Esophagus (tissue), 2 donors: Measurements from ENCODE around the gene NOL11. TPM values are rescaled to one million over a fixed set of nuclear protein-coding genes. Genes with fewer than 3 reads are reported as not detected.

Experiments used
- H3K27ac ChIP-seq, 2 donors: one replicate each; pipeline ENCODE4 v1.5.1; 2013; ENCODE audit warnings: low read depth in 2 of 2, mild to moderate bottlenecking in 2 of 2, inconsistent platforms in 1 of 2, low read length in 1 of 2, moderate library complexity in 1 of 2
- H3K27me3 ChIP-seq, 2 donors: one replicate each; pipeline ENCODE4 v1.6.1; 2013; ENCODE audit warnings: low read length in 2 of 2, control low read depth in 1 of 2, mild to moderate bottlenecking in 1 of 2; ENCODE audit not compliant: insufficient read depth in 2 of 2, control insufficient read depth in 1 of 2
- H3K36me3 ChIP-seq, 2 donors: one replicate each; pipeline ENCODE4 v1.6.1; 2013; ENCODE audit warnings: low read length in 1 of 2; ENCODE audit not compliant: control insufficient read depth in 2 of 2, insufficient read depth in 2 of 2
- H3K4me1 ChIP-seq, 2 donors: one replicate each; pipeline ENCODE4 v1.6.1; 2013; ENCODE audit warnings: low read length in 1 of 2; ENCODE audit not compliant: control insufficient read depth in 2 of 2, insufficient read depth in 2 of 2
- H3K4me3 ChIP-seq, 2 donors: one replicate each; pipeline ENCODE4 v1.5.1; 2013; ENCODE audit warnings: low read length in 2 of 2, mild to moderate bottlenecking in 2 of 2, low read depth in 1 of 2, moderate library complexity in 1 of 2
- H3K9me3 ChIP-seq, 2 donors: one replicate each; pipeline ENCODE4 v1.6.1; 2013; ENCODE audit warnings: mild to moderate bottlenecking in 2 of 2, low read depth in 1 of 2, low read length in 1 of 2, moderate library complexity in 1 of 2; ENCODE audit not compliant: control insufficient read depth in 2 of 2, insufficient read depth in 1 of 2
- WGBS, 2 donors: extraction: QIAGEN DNeasy Blood & Tissue Kit; methylation state at CpG; one replicate each; pipeline ENCODE4 v1.1.7; 2013; 5-methylcytosine and 5-hydroxymethylcytosine counted together
- polyA plus RNA-seq, 2 donors: library from polyadenylated mRNA; stranded (reverse); fragments of 200-250 nt; gene quantifications; one replicate each; pipeline ENCODE4 v1.2.3, GENCODE V29; 2013
- donor health status: healthy with polysubstance abuse.
- donor health status: Bipolar disorder and iron deficiency.

Gene NOL11
- polyA plus RNA-seq, 2 donors: 23.0 to 25.4 TPM

GRCh38 chr17:67682196-67682595 is 35.5 kb upstream of the NOL11 start:
- Histone ChIP-seq H3K27ac (no peak overlapping the region), H3K9me3 (no peaks in the 10 kb centered on the region), H3K4me1 (no peaks in the 10 kb centered on the region), H3K4me3 (no peak overlapping the region), H3K36me3 (peaks cover 0 to 2% of the 10 kb centered on the region in 2 donors), H3K27me3 (no peaks in the 10 kb centered on the region)
- WGBS, 2 donors: 56 to 63% methylated on average over 2 of the region's 2 CpGs

- Histone ChIP-seq H3K9me3 (no peaks in the 10 kb centered on the region), H3K4me1 (no peaks in the 10 kb centered on the region), H3K36me3 (peaks cover 2 to 3% of the 10 kb centered on the region in 2 donors), H3K27ac (no peak overlapping the region), H3K27me3 (no peaks in the 10 kb centered on the region), H3K4me3 (no peak overlapping the region)
- WGBS, 2 donors: 93 to 96% methylated on average over 3 of the region's 3 CpGs
Measured at GRCh38 chr17:67685351-67685750, 32.4 kb upstream of the NOL11 start.

- Histone ChIP-seq H3K4me3 (no peak overlapping the region), H3K27ac (no peak overlapping the region), H3K36me3 (peaks cover 2 to 3% of the 10 kb centered on the region in 2 donors), H3K27me3 (no peaks in the 10 kb centered on the region), H3K4me1 (no peaks in the 10 kb centered on the region), H3K9me3 (no peaks in the 10 kb centered on the region)
- WGBS, 2 donors: 81 to 87% methylated on average over 2 of the region's 2 CpGs
Measured at GRCh38 chr17:67686241-67686640, 31.5 kb upstream of the NOL11 start.

GRCh38 chr17:67687511-67687910 is 30.2 kb upstream of the NOL11 start:
- no peak overlapping the region for H3K27ac ChIP-seq
- H3K27me3 ChIP-seq: no peaks in the 10 kb centered on the region
- no peaks in the 10 kb centered on the region for H3K4me1 ChIP-seq
- WGBS, 2 donors: 84 to 86% methylated on average over 2 of the region's 2 CpGs
- no peak overlapping the region for H3K4me3 ChIP-seq
- peaks cover 2 to 4% of the 10 kb centered on the region in 2 donors for H3K36me3 ChIP-seq
- H3K9me3 ChIP-seq: no peaks in the 10 kb centered on the region

- Histone ChIP-seq H3K9me3 (no peaks in the 10 kb centered on the region), H3K36me3 (peaks cover 2 to 6% of the 10 kb centered on the region in 2 donors), H3K27me3 (no peaks in the 10 kb centered on the region), H3K27ac (no peak overlapping the region), H3K4me1 (no peaks in the 10 kb centered on the region), H3K4me3 (no peak overlapping the region)
- WGBS, 2 donors: 44 to 46% methylated on average over 2 of the region's 2 CpGs
Measured at GRCh38 chr17:67689534-67690177, 28.1 kb upstream of the NOL11 start.

- H3K9me3 ChIP-seq: no peaks in the 10 kb centered on the region
- no peak overlapping the region for H3K4me3 ChIP-seq
- H3K27me3 ChIP-seq: no peaks in the 10 kb centered on the region
- no peaks in the 10 kb centered on the region for H3K4me1 ChIP-seq
- H3K27ac ChIP-seq: no peak overlapping the region
- H3K36me3 ChIP-seq: peaks cover 0 to 3% of the 10 kb centered on the region in 2 donors
Measured at GRCh38 chr17:67693811-67694210, 23.9 kb upstream of the NOL11 start.

GRCh38 chr17:67696347-67696746 is 21.4 kb upstream of the NOL11 start:
- H3K4me3 ChIP-seq: no peak overlapping the region
- no peaks in the 10 kb centered on the region for H3K4me1 ChIP-seq
- no peak overlapping the region for H3K27ac ChIP-seq
- peaks cover 0 to 3% of the 10 kb centered on the region in 2 donors for H3K36me3 ChIP-seq
- no peaks in the 10 kb centered on the region for H3K9me3 ChIP-seq
- WGBS, 2 donors: 61 to 67% methylated on average over 3 of the region's 3 CpGs
- H3K27me3 ChIP-seq: no peaks in the 10 kb centered on the region

- Histone ChIP-seq H3K36me3 (peaks cover 0 to 3% of the 10 kb centered on the region in 2 donors), H3K27me3 (no peaks in the 10 kb centered on the region), H3K9me3 (no peaks in the 10 kb centered on the region), H3K27ac (no peak overlapping the region), H3K4me1 (no peaks in the 10 kb centered on the region), H3K4me3 (no peak overlapping the region)
- WGBS, 2 donors: 85% methylated on average over 4 of the region's 4 CpGs
Measured at GRCh38 chr17:67696853-67697498, 20.8 kb upstream of the NOL11 start.

- Histone ChIP-seq H3K27me3 (no peaks in the 10 kb centered on the region), H3K9me3 (no peaks in the 10 kb centered on the region), H3K4me3 (no peak overlapping the region), H3K4me1 (no peaks in the 10 kb centered on the region), H3K27ac (no peak overlapping the region), H3K36me3 (no peaks in the 10 kb centered on the region)
- 69 to 73% methylated on average over 5 of the region's 5 CpGs for WGBS, 2 donors
Measured at GRCh38 chr17:67700037-67700724, 17.6 kb upstream of the NOL11 start.
